Activated effector memory CD4-positive, alpha-beta T cell treated with anti-CD3 and anti-CD28 coated beads, Interleukin-2, amount 50 U/mL, for 16 hours (primary cell): Measurements from ENCODE around the gene TUBB2A.
"Not testable (repeated sequence)": the region's sequence is repeated elsewhere in the genome, so short reads cannot be mapped to it uniquely, and the experiment has no call there.

ENCODE experiments used
- DNase-seq: peaks from one replicate; pipeline ENCODE4 v3.0.0-alpha.2; 2020

Gene TUBB2A

GRCh38 chr6:3151691-3152090 lies 5.7 kb downstream of the TUBB2A start:
- no peak for DNase-seq

GRCh38 chr6:3147914-3148757 lies 9.2 kb downstream of the TUBB2A start:
- DNase-seq = peak; percentile 36

GRCh38 chr6:3144571-3144970 lies 12.8 kb downstream of the TUBB2A start:
- DNase-seq = no peak

GRCh38 chr6:3143158-3143557 lies 14.2 kb downstream of the TUBB2A start:
- no peak for DNase-seq

GRCh38 chr6:3142536-3142935 lies 14.8 kb downstream of the TUBB2A start:
- no peak for DNase-seq

- DNase-seq = no peak
These were observed 17.1 kb downstream of the TUBB2A start for GRCh38 chr6:3140201-3140600.

- DNase-seq = no peak
These were observed 18.0 kb downstream of the TUBB2A start for GRCh38 chr6:3139090-3139903.

GRCh38 chr6:3138341-3138740 lies 19.0 kb downstream of the TUBB2A start:
- DNase-seq = no peak

GRCh38 chr6:3137873-3138272 lies 19.5 kb downstream of the TUBB2A start:
- DNase-seq = not testable (repeated sequence)

- no peak for DNase-seq
These were observed 20.1 kb downstream of the TUBB2A start for GRCh38 chr6:3137057-3137777.

- DNase-seq = no peak
These were observed 20.9 kb downstream of the TUBB2A start for GRCh38 chr6:3136292-3137011.

GRCh38 chr6:3135668-3136291 lies 21.6 kb downstream of the TUBB2A start:
- no peak for DNase-seq

GRCh38 chr6:3133515-3133914 lies 23.8 kb downstream of the TUBB2A start:
- DNase-seq = no peak

- no peak for DNase-seq
These were observed 25.6 kb downstream of the TUBB2A start for GRCh38 chr6:3131695-3132094.

- no peak for DNase-seq
These were observed 28.8 kb downstream of the TUBB2A start for GRCh38 chr6:3128356-3129108.

- no peak for DNase-seq
These were observed 31.5 kb downstream of the TUBB2A start for GRCh38 chr6:3125815-3126214.

- DNase-seq = no peak
These were observed 32.7 kb downstream of the TUBB2A start for GRCh38 chr6:3124667-3125066.

- DNase-seq = no peak
These were observed 34.5 kb downstream of the TUBB2A start for GRCh38 chr6:3122823-3123182.

GRCh38 chr6:3120765-3121089 lies 36.6 kb downstream of the TUBB2A start:
- DNase-seq = no peak

- DNase-seq = no peak
These were observed 38.2 kb downstream of the TUBB2A start for GRCh38 chr6:3119040-3119723.
